Erythroblast (primary cell): ENCODE results near the gene CEP70.

Experiments used
- GATA1 ChIP-seq: IDR thresholded peaks from 2 replicates; pipeline ENCODE4 v1.6.1; 2011; ENCODE audit warnings: low read depth, mild to moderate bottlenecking, control low read depth, low read length, moderate library complexity
- POLR2A ChIP-seq: IDR thresholded peaks from 2 replicates; pipeline ENCODE4 v1.6.1; 2011; ENCODE audit warnings: mild to moderate bottlenecking, low read length

- TF ChIP-seq POLR2A (no peak), GATA1 (no peak)
Observed at GRCh38 chr3:138479438-138479863, 114.6 kb downstream of the CEP70 start.
